Eye (tissue), 1 donor: ENCODE measurements around the gene FER.
"Not testable (repeated sequence)": the region's sequence is repeated elsewhere in the genome, so short reads cannot be mapped to it uniquely, and the experiment has no call there.

ENCODE experiments used
- DNase-seq: peaks from one replicate; pipeline ENCODE4 v3.0.0-alpha.2; 2015

The FER gene

DNA sequence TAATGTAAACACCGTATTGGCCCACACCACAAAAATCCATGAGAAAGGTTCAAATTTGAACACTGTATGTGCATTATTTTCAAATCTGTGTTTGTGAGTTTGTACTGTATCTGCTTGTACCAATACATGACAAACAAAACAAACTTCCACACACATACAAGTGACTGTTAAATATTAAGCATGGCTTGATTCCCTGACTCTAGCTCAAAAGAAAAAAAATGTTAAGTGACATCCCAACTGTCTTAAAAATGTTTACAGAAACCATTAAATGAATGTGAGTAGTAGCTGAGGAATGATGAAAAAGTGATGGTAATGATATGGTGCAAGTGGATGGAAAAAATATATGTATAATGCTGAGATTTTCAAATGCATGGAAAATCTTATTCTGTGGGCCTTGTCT is 302.6 kb downstream of the FER start:
- DNase-seq = not testable (repeated sequence)

DNA sequence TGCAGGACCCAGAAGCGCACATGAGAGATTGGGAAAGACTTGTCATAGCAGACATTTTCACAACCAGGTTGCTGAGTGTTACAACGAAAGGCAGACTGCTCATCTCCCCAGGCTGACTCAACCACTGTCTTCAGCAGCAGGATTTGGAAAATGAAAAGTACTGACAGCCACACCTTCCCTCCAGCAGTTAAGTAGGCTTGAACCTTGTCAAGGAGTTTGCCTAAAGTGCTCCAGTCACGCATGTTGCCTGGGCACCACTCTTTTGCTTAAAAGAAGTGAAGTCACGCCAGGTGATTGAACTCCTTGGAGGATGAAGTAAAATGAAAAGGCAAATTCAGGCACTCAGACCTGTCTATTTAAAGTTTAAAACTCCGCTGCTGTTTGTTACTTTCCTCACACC is 304.5 kb downstream of the FER start:
- not testable (repeated sequence) for DNase-seq

GRCh38 chr5:109053995-109054417 is 306.3 kb downstream of the FER start:
- DNase-seq = no peak

- no peak for DNase-seq
Observed at GRCh38 chr5:109060378-109061025, 312.8 kb downstream of the FER start.

DNA sequence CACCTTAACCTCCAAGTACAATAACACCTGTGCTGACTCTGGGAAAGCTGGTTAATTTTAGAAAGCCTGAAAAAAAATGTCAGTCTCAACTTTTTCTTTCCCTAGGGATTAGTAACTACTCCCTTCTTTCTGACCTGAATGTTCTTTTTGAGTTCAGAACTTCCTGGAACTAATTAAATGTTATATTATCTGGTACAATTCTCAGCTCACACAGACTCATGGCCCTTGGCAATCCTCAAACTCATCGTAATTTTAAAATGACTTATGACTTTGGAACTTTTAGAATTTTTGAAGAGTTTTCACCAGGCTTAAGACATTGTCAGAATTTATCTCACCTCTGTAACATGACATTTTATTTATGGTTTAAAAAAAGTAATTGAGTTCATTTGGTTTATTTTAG is 315.0 kb downstream of the FER start:
- no peak for DNase-seq

DNA sequence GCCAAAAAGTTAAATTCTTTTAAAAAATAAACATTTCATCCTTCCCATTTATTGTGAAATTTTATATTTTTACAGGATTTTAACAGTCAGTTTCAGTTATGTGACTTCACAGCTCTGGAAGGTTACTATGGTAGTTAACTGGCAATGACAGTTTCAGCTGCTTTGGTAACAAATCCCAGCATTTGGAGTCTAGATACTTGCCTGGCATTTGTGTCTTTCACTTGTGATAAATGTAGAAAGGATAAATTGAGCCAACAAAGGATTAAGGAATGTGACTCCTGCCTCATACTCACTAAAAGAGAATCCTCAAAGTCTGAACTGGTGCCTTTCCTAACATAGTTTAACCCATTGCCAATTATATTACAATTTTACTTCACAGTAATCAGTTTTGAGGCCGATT is 315.5 kb downstream of the FER start:
- no peak for DNase-seq

GRCh38 chr5:109076741-109077140 is 329.0 kb downstream of the FER start:
- DNase-seq = no peak

GRCh38 chr5:109078448-109078847 is 330.8 kb downstream of the FER start:
- no peak for DNase-seq

- DNase-seq = no peak
Observed at GRCh38 chr5:109080481-109080880, 332.8 kb downstream of the FER start.

GRCh38 chr5:109080896-109081295 is 333.2 kb downstream of the FER start:
- DNase-seq = no peak

DNA sequence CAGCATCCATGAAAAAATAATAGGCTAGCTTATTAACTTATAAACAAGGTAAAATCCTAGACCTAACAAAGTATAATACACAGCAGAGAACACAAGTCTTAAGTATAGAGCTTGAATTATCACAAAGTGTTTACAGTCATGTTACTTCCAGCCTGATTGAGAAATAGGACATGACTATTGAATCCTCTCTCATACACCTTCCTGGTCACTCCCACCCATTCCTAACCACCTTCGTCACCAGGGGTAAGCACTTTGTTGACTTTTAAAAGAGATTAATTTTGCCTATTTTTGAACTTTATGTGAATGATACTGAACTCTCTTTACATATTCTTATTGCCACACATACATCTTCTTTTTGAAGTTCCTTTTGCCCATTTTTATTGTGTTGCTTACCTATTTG is 336.2 kb downstream of the FER start:
- no peak for DNase-seq

DNA sequence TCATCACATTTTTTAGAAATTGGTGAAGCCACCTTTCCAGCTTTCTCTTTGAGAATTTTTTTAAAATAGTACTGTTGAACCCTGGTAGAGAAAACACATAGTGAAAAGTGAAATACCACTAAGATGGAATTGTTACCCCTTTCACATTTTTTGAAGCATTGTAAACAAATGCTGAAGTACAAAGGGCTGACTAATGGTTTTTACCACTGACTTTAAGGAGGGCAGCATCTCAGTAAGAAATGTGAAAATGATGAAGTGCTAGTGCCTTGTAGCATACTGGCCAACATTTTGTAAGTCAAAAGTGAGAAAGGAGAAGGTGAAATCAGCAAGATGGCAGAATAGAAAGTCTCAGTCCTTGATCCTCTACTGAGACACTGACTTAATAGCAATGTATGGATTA is 341.5 kb downstream of the FER start:
- no peak for DNase-seq

DNA sequence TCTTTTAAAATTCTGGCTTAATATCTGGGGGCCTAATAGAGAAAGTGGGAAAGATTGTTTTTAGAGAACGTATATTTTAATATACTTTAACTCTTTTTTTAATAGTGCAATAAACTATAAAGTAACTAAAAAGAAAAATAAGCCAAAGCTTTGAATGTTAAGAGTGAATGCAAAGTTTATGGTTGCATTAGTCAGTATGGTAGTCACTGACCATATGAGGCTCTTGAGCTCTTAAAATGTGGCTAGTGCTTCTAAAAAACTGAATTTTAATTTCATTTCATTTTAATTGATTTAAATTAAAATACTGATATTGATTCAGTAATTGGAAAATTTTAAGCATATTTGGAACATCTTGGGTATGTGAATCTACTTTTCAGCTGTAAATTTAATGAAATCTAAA is 351.4 kb downstream of the FER start:
- no peak for DNase-seq

DNA sequence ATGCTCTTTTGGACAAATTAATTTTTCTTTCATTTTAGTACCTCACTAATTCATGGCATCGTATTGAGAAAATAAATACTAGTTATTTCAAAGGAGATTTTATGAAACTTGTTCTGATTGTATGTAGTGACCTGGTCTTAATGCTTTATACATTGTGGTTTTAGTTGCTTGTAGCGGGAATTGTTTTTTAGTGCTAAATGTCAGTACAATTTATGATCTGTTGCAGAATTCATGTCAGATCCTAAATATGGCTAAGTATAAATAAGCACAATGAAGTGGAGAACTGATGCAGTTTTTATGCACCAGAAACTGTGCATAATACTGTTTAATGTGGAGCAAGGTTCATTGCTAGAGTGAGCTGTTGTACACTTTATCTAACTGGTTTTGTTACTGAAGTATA is 353.3 kb downstream of the FER start:
- DNase-seq = no peak

- no peak for DNase-seq
Observed at GRCh38 chr5:109102096-109102690, 354.5 kb downstream of the FER start.

- peak; percentile 79 for DNase-seq
Observed at GRCh38 chr5:109105631-109106267, 358.1 kb downstream of the FER start.

GRCh38 chr5:109111680-109112079 is 364.0 kb downstream of the FER start:
- DNase-seq = no peak

DNA sequence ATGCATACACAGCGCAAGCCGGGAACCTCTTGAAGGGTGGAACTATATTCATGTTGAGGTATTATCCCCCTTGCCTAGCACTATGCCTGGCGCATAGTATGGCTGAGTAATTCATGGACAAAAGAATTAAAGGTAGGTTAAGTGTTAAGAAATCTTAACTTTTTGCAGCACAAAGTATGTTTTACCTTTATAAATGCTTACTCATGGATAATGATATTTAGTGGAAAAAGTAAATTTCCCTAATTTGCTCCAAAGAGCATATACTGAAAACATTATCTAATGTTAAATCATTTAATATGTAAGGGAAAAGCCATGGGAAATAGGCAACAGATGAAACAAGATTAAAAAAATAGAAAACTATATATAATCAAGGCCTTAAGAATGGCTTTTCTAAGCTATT is 365.9 kb downstream of the FER start:
- no peak for DNase-seq

- no peak for DNase-seq
Observed at GRCh38 chr5:109121225-109121624, 373.5 kb downstream of the FER start.

DNA sequence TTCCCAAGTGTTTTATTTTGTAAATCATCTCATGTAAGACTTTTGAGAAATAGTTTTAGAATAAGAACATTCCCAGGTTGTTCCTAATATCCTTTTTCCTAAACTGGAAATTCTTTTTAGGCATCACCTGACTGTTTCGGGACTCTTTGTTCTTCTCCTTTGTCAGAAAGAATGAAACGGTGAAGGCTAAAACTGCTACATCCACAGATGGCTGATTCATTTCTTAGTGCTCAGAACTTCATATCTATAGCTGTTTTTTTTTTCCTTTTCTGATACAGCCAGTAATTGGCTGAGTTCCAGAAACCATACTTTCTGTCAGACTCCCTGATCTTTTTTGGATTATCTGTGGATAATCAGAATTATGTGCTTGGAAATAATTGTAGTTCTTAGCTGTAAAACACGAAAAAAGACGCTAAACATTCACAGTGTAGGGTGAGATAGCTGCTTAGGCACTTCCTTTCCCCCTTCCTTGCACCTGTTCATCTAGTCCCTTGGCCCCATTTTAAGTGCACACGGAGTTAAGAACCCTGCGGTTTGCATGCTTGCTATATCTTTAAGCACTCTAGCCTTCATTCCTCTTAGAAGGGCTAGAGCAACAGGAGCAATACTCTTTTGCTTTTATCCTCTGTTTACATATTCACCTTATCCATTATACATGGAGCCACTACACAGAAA is 378.2 kb downstream of the FER start:
- peak; percentile 21 for DNase-seq

GRCh38 chr5:109126481-109126880 is 378.8 kb downstream of the FER start:
- no peak for DNase-seq

- DNase-seq = no peak
Observed at GRCh38 chr5:109136906-109137305, 389.2 kb downstream of the FER start.

DNA sequence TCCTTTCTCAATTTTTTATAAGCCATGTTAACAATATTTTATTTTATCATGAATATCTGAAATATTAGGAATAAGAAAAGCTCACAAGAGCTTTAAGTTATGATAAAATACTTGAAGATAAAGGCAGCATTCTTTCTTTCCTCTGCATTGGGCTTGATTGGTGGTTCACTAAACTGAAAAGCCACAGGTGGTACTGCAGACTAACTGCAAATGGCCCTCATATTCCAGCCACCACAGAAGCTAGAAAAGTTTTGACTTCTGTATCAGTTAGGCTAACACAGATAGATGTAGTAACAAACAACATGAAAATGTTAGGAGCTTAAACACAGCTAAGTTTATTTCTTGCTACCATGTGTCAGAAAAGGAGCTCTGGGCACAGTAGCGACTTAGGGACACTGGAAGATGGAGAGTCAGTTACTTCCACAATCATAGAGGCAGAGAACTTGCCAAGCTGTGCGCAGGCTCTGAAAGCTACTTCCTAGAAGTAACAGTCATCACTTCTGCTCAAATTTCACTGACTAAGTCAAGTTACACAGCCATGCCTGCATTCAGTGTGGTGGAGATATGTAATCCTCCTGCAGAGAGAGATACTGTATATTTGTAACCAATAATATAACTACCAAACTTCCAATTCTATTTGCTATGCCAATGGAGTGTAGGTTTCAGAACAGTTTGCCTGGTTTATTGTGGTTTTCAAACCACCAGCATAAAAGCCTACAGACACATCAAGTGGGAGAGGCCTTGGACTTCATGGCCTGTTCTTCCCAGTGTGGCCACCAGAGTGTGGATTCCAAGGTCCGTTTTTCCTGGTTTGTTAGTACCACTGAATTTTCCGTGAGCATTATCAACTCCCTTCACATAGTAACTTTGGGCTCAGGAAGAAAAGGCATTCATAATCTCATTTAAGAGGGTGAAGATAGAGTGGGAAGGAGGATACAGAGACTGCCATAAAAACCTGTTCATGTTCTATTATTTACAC is 393.8 kb downstream of the FER start:
- DNase-seq = peak; percentile 72
